K562 treated with DMSO at 1 percent for 48 hours (cell line): Measurements from ENCODE around the gene UBE2S. TPM values are rescaled to one million over a fixed set of nuclear protein-coding genes. Genes with fewer than 3 reads are reported as not detected.

Source experiments
- total RNA-seq: library from RNA; unstranded; fragments of 300-600 nt; gene quantifications from 2 replicates; pipeline ENCODE4 v1.2.3, GENCODE V29; 2022; ENCODE audit warnings: low replicate concordance; ENCODE audit errors: extremely low read depth

UBE2S gene
- 2,967 TPM in 1 of 2 replicates, not detected in the other for total RNA-seq

GRCh38 chr19:55407550-55407799, at the start of gene UBE2S:
Gene UBE2S (minus strand): TSS chr19:55407788. CDS start chr19:55407589, 199 bp downstream.

GRCh38 chr19:55443045-55443823, 35.6 kb upstream of the UBE2S start, which contains the start of gene SHISA7:
Gene SHISA7 (minus strand): TSS chr19:55443300. CDS start chr19:55442863, 437 bp downstream.

DNA sequence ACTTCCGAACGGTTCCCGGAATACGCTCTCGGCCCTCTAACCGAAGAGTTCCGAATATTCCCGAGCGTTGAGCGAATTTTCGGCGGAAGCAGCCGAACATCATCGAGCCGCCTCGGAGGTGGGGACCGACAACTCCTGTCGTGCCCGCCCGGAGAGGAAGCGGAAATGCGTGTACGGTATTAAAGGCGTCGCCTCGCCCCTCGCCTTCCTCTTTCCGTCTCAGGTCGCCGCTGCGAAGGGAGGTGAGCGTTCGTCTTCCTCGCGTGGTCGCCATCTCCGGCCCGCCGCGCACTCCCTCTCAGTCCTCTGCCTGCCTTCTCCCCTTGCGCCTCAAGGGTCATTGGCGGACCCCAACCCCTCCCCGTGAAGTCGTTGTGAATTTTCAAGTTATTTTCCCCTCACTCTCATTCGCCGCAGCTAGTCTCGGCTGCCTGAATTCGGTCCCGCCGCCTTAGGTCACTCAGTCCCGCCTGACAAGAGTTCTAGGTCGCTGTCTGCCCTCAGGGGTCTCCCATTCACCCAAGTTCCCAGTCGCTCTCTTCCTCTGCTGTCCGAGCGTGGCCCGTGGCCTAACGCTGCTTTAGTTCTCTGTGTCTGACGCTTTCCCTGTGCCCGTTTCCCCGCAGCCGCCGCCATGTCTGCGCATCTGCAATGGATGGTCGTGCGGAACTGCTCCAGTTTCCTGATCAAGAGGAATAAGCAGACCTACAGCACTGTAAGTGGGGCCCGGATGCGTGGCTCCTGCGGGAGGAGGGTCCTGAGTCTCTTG, 21.7 kb downstream of the UBE2S start, which contains the start of gene RPL28:
TSS of gene RPL28 (plus strand) at position 209 of the 769 bp plus-strand sequence. CDS start at position 635, 426 bp downstream.

GRCh38 chr19:55384131-55384919, 23.3 kb downstream of the UBE2S start, which contains the start of gene TMEM238:
Gene TMEM238 (minus strand): TSS chr19:55384292. CDS start chr19:55384259, 33 bp downstream.

DNA sequence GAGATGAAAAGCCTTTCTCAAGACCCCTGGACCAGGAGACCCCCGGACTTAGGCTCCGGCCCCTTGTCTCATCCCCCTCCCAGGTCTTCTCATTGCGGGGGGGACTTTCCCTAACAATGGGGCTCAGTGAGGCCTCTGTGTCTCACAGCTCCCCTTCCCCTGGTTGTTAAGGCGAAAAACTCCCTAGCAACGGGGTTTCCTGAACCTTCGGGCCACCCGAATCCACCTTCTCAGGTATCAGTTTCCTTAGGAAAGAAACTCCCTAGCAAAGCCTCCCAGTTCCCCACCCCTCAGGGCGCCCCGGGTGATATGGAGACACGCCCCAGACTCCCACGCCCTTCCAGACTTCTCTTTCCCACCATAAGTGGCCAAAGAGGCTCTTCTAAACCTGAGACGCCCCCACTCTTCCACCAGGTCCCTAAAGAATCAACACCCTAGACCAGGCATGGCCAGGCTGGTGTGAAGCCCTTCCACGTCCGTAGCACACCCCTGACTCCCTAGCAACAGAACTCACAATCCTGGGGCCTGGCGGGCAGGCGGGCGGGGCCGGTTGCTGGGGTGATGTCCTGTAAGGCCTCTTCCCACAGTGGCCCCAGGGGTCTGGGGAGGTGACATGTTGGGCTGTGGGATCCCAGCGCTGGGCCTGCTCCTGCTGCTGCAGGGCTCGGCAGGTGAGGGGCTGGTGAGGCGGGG, 31.2 kb downstream of the UBE2S start, which contains the start of gene TMEM190:
TSS of gene TMEM190 (plus strand) at position 586 of the 693 bp plus-strand sequence. CDS start at position 614, 28 bp downstream.

DNA sequence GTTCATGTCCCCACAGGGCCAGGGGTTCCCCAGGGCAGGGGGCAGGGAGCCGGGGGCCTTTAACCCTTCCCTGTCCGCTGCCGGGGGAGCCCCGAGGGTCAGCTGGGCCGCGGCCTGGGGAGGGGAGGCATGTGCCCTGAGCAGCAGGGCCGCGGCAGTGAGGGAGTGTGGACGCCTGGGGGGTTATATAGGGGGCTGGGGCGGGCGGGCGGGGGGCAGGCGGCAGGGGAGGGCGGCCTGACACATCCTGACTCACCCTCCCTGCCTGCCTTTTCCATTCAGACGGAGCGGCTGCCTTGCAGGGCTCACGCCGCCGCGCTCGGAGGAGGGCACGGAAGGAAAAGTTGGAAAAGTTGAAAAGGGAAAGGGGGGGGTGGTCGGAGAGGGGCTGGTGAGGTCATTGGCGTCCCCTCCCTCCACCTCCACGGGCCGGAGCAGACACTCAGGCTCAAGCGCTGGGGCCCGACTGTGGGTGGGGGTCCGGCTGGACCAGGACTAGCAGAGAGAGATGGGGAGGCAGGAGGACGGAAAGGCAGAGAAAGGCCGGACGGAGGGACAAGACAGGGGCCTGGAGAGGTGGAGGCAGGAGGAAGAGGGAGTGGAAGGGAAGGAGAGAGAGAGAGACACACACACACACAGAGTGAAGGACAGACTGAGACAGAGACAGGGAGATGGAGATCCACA, 37.1 kb downstream of the UBE2S start, which contains the start of gene IL11:
TSS of gene IL11 (minus strand) at position 159 of the 684 bp plus-strand sequence. CDS start at position 6, 153 bp downstream.

DNA sequence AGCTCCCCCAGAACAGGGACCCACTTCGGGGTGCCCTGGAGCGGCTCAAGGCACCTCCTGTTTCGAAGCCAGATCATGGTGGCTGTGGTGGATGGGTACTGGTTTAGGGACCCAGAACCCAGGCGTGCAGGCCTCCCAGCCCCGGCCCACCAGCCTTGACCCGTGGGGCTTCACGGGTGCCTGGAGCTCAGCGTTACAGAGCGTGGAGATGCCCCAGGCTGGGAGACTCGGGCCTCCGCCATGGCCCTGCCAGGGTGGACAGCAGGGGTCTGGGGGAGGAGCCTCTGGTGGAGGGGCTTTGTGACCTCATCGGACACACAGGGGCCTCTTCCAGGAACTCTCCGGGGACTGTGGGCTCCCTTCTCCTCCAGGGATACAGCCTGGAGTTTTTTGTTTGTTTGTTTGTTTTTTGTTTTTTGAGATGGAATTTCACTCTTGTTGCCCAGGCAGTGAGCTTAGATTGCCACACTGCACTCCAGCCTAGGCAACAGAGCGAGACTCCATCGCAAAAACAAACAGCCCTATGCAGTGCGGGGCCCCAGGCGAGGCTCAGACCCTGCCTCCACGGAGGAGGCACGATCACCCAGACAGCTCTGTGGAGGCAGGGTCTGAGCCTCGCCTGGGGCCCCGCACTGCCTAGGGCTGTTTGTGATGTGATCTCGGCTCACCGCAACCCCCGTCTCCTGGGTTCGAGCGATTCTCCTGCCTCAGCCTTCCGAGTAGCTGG, 44.4 kb downstream of the UBE2S start, which contains the start of gene GARIN5B:
TSS of gene GARIN5B (minus strand) at position 271 of the 727 bp plus-strand sequence. CDS start at position 77, 194 bp downstream.

DNA sequence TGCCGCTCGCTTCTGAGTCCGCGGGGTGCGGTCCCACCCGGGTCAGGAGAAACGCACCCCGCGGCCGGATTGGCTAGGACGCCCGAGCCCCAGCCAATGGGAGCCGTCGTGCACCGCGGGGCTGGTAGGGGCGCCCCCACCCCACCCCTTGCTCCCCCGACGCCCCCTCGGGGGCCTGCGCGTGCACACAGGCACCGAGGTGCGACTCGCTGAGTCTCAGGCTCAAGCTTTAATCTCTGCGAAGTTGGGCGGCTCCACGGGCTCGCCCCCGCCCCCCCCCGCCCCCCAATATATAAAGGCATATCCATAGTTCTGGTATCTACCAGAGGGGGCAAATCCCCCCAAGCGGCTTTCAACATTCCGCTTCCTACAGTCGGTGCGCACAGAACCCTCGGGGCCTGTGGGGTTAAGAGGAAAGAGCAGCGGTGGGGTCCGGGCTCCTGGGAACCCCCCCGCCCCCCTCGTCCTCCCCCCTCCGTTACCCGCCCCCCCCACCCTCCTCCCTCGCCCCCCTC, 52.8 kb downstream of the UBE2S start, which contains the start of gene COX6B2:
TSS of gene COX6B2 (minus strand) at position 22 of the 515 bp plus-strand sequence. CDS start 198 bp downstream, outside the sequence.

Other genes with a start within 250 kb of the UBE2S start
- not detected in 2 replicates for gene DNAAF3, start 241.2 kb downstream of the UBE2S start, total RNA-seq
- not detected in 2 replicates for gene SYT5, start 227.5 kb downstream of the UBE2S start, total RNA-seq
- gene PTPRH, start 198.3 kb downstream of the UBE2S start, total RNA-seq = not detected in 2 replicates
- gene TMEM86B, start 179.0 kb downstream of the UBE2S start, total RNA-seq = not detected in 2 replicates
- 133 TPM in 1 of 2 replicates, not detected in the other for gene PPP6R1, start 148.8 kb downstream of the UBE2S start, total RNA-seq
- not detected in 2 replicates for gene HSPBP1, start 127.7 kb downstream of the UBE2S start, total RNA-seq
- not detected in 2 replicates for gene BRSK1, start 123.8 kb downstream of the UBE2S start, total RNA-seq
- gene TMEM150B, start 82.4 kb downstream of the UBE2S start, total RNA-seq = not detected in 2 replicates
- not detected in 2 replicates for gene KMT5C, start 67.9 kb downstream of the UBE2S start, total RNA-seq
- gene COX6B2, start 53.1 kb downstream of the UBE2S start, total RNA-seq = not detected in 2 replicates
- not detected in 2 replicates for gene GARIN5B, start 44.5 kb downstream of the UBE2S start, total RNA-seq
- gene IL11, start 37.3 kb downstream of the UBE2S start, total RNA-seq = not detected in 2 replicates
- gene TMEM190, start 31.0 kb downstream of the UBE2S start, total RNA-seq = not detected in 2 replicates
- gene TMEM238, start 23.5 kb downstream of the UBE2S start, total RNA-seq = not detected in 2 replicates
- gene RPL28, start 21.9 kb downstream of the UBE2S start, total RNA-seq = 4,209 and 5,908 TPM in 2 replicates
- not detected in 2 replicates for gene SHISA7, start 35.5 kb upstream of the UBE2S start, total RNA-seq
- not detected in 2 replicates for gene ISOC2, start 53.9 kb upstream of the UBE2S start, total RNA-seq
- gene C19orf85, start 57.0 kb upstream of the UBE2S start, total RNA-seq = not detected in 2 replicates
- not detected in 2 replicates for gene ZNF628, start 68.8 kb upstream of the UBE2S start, total RNA-seq
- gene NAT14, start 77.4 kb upstream of the UBE2S start, total RNA-seq = not detected in 2 replicates
- not detected in 2 replicates for gene SSC5D, start 80.6 kb upstream of the UBE2S start, total RNA-seq
- gene SBK2, start 129.3 kb upstream of the UBE2S start, total RNA-seq = not detected in 2 replicates
- gene SBK3, start 137.8 kb upstream of the UBE2S start, total RNA-seq = not detected in 2 replicates
- gene ZNF579, start 173.1 kb upstream of the UBE2S start, total RNA-seq = not detected in 2 replicates
- gene FIZ1, start 191.7 kb upstream of the UBE2S start, total RNA-seq = not detected in 2 replicates
- not detected in 2 replicates for gene ZNF524, start 192.5 kb upstream of the UBE2S start, total RNA-seq
- gene ZNF865, start 197.9 kb upstream of the UBE2S start, total RNA-seq = not detected in 2 replicates
- not detected in 2 replicates for gene ZNF784, start 216.8 kb upstream of the UBE2S start, total RNA-seq
- not detected in 2 replicates for gene ZNF580, start 233.2 kb upstream of the UBE2S start, total RNA-seq
- gene ZNF581, start 235.9 kb upstream of the UBE2S start, total RNA-seq = not detected in 2 replicates
- not detected in 2 replicates for gene CCDC106, start 240.4 kb upstream of the UBE2S start, total RNA-seq
- not detected in 2 replicates for gene U2AF2, start 247.2 kb upstream of the UBE2S start, total RNA-seq